Thoracic aorta (tissue), 2 donors: Measurements from ENCODE around the gene TFDP1. TPM values are rescaled to one million over a fixed set of nuclear protein-coding genes. Genes with fewer than 3 reads are reported as not detected.

Source experiments
- ATAC-seq: fragments of 150-250 bp; one replicate; pipeline ENCODE4 v1.8.0; 2017; ENCODE audit warnings: low read depth; ENCODE audit not compliant: insufficient number of reproducible peaks, low FRiP score
- DNase-seq: peaks from one replicate; pipeline ENCODE4 v3.0.0-alpha.2; 2020; ENCODE audit warnings: low spot score
- H3K27ac ChIP-seq, 2 donors: fragments of 200-600 bp; sonication (generic); 1 replicate in 1 of 2; 2 replicates in 1 of 2; pipeline ENCODE4 v1.5.1; 2016; ENCODE audit warnings: mild to moderate bottlenecking in 2 of 2, moderate library complexity in 2 of 2
- H3K27me3 ChIP-seq: fragments of 200-600 bp; sonication (generic); replicated peaks from 2 replicates; pipeline ENCODE4 v1.6.0; 2016; ENCODE audit warnings: mild to moderate bottlenecking; ENCODE audit not compliant: insufficient read depth
- H3K36me3 ChIP-seq: fragments of 200-600 bp; sonication (generic); one replicate; pipeline ENCODE4 v1.5.1; 2016
- H3K4me1 ChIP-seq, 2 donors: fragments of 200-600 bp; sonication (generic); 1 replicate in 1 of 2; 2 replicates in 1 of 2; pipeline versions ENCODE4 v1.5.1 to v1.6.0; 2016; ENCODE audit warnings: low read depth in 2 of 2, mild to moderate bottlenecking in 1 of 2; ENCODE audit not compliant: control insufficient read depth in 1 of 2
- H3K4me3 ChIP-seq: fragments of 200-600 bp; sonication (generic); 2 replicates; pipeline ENCODE4 v1.5.1; 2016; ENCODE audit warnings: mild to moderate bottlenecking
- H3K9me3 ChIP-seq: fragments of 200-600 bp; sonication (generic); 2 replicates; pipeline ENCODE4 v1.5.1; 2016
- total RNA-seq, 2 donors: library from RNA; depleted of rRNA; stranded (reverse); fragments of >200 nt; gene quantifications; one replicate each; pipeline versions ENCODE4 v1.1.0 to v1.2.3, GENCODE V29; 2016
- TF ChIP-seq, protein P1 (sequence below): fragments of 200-600 bp; sonication (generic); IDR thresholded peaks from one replicate; pipeline ENCODE4 v1.5.1; 2019; ENCODE audit warnings: antibody characterized with exemption

The TFDP1 gene
- total RNA-seq, 2 donors from 2014 or later: 39.3 to 49.3 TPM

DNA sequence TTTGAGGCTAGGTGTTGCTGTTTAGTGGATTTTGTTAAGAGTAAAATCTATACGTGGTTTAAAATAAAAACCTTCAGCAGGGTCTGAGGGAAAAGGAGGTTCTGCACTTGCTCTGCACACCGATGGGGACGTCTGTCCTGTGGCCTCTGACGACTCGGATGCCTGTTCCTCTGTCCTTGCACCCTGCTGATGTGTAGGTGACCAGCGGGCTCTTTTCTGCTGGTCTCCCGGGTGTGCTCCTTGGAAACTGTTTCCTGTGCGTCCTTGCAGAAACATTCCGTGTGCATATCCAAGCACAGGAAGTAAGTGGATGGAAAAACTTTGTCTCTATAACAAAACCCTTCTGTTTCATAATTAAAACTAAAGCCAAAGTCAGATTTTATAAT, 69.6 kb downstream of the TFDP1 start:
- Histone ChIP-seq H3K9me3 (no peaks in the 10 kb centered on the region), H3K27me3 (no peaks in the 10 kb centered on the region), H3K27ac (no peak overlapping the region), H3K4me1 (no peaks in the 10 kb centered on the region), H3K36me3 (no peaks in the 10 kb centered on the region), H3K4me3 (no peak overlapping the region)
- TF ChIP-seq, protein P1, sequence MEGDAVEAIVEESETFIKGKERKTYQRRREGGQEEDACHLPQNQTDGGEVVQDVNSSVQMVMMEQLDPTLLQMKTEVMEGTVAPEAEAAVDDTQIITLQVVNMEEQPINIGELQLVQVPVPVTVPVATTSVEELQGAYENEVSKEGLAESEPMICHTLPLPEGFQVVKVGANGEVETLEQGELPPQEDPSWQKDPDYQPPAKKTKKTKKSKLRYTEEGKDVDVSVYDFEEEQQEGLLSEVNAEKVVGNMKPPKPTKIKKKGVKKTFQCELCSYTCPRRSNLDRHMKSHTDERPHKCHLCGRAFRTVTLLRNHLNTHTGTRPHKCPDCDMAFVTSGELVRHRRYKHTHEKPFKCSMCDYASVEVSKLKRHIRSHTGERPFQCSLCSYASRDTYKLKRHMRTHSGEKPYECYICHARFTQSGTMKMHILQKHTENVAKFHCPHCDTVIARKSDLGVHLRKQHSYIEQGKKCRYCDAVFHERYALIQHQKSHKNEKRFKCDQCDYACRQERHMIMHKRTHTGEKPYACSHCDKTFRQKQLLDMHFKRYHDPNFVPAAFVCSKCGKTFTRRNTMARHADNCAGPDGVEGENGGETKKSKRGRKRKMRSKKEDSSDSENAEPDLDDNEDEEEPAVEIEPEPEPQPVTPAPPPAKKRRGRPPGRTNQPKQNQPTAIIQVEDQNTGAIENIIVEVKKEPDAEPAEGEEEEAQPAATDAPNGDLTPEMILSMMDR: no peak
- DNase-seq (no peak), ATAC-seq (no peak)

DNA sequence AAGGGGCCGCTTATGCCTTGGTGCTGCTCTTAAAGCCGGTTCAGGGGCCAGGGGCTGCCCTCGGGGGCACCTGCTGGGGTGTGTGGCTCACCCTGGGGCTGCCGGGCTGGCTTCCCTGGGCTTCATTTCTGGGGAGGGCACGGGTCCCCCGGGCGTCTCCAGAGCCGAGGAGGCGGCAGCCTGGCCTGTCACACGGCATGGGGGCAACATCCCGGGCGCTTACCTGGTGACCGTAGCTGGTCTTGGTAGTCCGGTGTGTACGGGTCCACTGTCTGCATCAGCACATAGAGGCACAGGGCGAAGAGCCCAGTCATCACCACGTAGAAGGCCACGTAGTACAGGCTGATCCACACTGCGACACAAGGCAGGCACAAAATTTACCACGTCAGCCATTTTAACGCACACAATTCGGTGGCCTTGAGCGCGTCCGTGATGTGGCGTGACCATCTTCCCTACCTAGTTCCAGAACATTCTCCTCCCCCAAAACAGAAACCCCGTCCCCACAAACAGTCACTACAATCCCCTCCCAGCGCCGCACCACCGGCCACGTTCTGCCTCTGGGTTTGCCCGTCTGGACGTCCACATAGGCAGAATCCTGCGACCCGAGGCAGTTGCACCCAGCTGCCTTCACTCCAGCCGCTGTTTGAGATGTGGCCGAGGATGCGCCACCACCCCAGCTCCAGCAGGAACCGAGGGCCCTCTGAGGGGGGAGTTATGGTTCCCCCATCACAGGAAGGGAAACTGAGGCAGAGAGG, 70.2 kb downstream of the TFDP1 start:
- TF ChIP-seq, protein P1: no peak
- no peaks in the 10 kb centered on the region for H3K27me3 ChIP-seq
- H3K9me3 ChIP-seq: no peaks in the 10 kb centered on the region
- no peak for ATAC-seq
- H3K4me1 ChIP-seq: no peaks in the 10 kb centered on the region
- no peak overlapping the region for H3K4me3 ChIP-seq
- H3K27ac ChIP-seq: no peak overlapping the region
- no peaks in the 10 kb centered on the region for H3K36me3 ChIP-seq
- DNase-seq: no peak

DNA sequence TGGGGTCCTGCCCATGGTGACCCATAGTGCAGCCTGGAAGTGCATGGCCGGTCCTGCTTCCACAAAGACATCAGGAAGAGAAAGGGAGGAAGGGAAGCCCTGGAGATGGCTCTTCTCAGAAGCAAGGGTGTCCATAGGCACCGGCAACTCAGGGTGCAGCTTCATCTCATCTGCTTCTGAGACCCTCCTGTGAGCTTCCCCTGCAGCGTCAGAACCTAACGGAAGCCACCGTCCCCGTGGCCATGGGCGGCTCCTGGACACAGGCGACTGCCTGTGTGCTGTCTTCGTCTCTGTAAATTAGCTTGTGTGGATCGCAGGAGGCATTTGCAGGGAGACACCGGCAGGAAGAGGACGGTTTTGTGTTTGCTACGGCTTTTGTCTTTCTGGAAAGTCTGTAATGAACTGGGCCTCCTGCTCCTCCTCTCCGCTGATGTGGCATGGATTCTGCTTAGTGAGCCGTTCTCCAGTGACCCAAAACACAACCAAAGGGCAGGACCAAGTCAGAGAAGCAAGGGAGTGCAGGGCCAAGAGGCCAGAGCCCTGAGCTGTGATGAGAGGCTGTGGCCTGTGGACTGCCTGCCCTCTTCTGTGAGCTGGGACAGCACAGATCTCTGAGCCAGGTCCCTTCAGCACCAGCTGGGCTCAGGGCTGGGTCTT, 70.9 kb downstream of the TFDP1 start:
- TF ChIP-seq, protein P1: no peak
- DNase-seq (no peak), ATAC-seq (no peak)
- Histone ChIP-seq H3K4me3 (no peak overlapping the region), H3K27me3 (no peaks in the 10 kb centered on the region), H3K9me3 (no peaks in the 10 kb centered on the region), H3K4me1 (no peaks in the 10 kb centered on the region), H3K27ac (no peak overlapping the region), H3K36me3 (no peaks in the 10 kb centered on the region)

DNA sequence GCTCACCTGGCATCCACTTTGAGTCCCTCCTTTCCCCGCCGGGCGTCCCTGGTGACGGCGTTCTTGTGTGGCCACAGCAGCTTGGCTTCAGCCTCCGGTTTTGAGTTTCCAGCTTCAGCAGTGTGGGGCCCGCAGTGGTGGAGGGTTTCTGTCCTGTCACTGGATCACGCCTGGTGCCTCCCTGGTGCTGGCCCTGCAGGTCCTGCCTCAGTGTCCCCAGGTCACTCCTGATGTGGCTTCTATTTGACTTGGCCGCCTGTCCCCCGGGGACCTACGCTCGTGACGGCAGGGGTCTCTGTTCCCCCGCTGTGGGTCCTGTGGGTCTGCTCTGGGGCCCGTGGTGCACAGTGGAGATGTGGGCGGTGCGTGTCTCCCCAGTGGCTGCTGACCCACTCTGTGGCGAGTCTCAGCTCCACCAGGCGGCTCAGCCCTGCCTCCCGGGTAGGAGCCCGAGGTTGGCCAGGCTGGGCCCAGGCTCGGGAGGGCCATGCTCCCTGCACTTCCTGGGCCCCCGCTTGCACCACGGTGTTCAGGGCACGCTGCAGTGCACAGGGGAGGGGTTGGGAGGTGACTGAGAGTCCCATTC, 71.5 kb downstream of the TFDP1 start:
- Histone ChIP-seq H3K27me3 (no peaks in the 10 kb centered on the region), H3K9me3 (peaks cover 5% of the 10 kb centered on the region), H3K36me3 (no peaks in the 10 kb centered on the region), H3K27ac (no peak overlapping the region), H3K4me1 (no peaks in the 10 kb centered on the region), H3K4me3 (no peak overlapping the region)
- ATAC-seq: no peak
- DNase-seq: no peak
- TF ChIP-seq, protein P1: no peak
